Retinal pigment epithelial cell (primary cell): ENCODE results near the gene CD2AP.

Experiments used
- DNase-seq: peaks from one replicate; pipeline ENCODE4 v3.0.0-alpha.2; 2010; ENCODE audit warnings: low read depth
- H3K4me3 ChIP-seq: 2 replicates; pipeline ENCODE4 v1.5.1; 2011; ENCODE audit warnings: mild to moderate bottlenecking, low read length, control low read depth, moderate library complexity
- TF ChIP-seq, protein P1 (sequence below): conservative IDR thresholded peaks from 2 replicates; pipeline ENCODE4 v1.5.1; 2011; ENCODE audit warnings: low read depth, low read length, control low read depth, inconsistent platforms

CD2AP gene

DNA sequence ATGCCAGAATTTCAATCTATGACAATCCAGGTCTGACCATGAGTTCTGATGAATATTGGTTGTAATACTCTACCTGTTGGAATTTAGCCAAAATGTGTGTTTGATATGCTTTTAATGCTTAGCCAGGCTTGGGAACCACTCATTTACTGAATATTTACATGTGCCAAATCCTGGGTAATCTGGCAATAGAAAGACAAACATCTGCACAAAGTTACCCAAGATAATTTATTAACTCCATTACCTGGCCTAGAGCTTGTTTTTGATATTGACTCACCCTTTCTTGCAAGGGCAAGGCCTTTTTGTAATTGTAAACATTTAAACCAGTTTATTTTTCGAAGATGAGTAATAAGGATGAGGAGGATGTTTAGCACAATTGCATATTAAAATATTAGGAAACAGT, 13.5 kb upstream of the CD2AP start:
- TF ChIP-seq, protein P1, sequence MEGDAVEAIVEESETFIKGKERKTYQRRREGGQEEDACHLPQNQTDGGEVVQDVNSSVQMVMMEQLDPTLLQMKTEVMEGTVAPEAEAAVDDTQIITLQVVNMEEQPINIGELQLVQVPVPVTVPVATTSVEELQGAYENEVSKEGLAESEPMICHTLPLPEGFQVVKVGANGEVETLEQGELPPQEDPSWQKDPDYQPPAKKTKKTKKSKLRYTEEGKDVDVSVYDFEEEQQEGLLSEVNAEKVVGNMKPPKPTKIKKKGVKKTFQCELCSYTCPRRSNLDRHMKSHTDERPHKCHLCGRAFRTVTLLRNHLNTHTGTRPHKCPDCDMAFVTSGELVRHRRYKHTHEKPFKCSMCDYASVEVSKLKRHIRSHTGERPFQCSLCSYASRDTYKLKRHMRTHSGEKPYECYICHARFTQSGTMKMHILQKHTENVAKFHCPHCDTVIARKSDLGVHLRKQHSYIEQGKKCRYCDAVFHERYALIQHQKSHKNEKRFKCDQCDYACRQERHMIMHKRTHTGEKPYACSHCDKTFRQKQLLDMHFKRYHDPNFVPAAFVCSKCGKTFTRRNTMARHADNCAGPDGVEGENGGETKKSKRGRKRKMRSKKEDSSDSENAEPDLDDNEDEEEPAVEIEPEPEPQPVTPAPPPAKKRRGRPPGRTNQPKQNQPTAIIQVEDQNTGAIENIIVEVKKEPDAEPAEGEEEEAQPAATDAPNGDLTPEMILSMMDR: no peak
- DNase-seq: no peak
- H3K4me3 ChIP-seq: no peak overlapping the region

DNA sequence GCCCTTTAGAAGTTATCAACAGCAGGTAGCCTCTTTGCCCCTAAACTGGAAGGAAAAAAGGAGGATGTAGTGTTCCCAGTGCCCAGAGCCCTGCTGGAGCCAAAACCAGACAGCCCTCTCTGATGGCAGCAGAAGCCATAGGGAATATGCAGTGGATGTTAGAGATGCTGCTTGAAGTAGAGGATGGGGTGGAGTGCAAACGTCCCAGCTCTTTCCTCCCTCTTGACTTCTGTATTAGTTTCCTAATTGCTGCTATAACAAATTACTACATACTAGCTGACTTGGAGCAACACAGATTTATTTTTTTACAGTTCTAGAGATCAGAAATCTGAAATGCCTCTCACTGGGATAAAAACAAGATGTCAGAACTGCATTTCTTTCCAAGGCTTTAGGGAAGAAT, 12.5 kb upstream of the CD2AP start:
- TF ChIP-seq, protein P1: no peak
- no peak for DNase-seq
- H3K4me3 ChIP-seq: no peak overlapping the region

DNA sequence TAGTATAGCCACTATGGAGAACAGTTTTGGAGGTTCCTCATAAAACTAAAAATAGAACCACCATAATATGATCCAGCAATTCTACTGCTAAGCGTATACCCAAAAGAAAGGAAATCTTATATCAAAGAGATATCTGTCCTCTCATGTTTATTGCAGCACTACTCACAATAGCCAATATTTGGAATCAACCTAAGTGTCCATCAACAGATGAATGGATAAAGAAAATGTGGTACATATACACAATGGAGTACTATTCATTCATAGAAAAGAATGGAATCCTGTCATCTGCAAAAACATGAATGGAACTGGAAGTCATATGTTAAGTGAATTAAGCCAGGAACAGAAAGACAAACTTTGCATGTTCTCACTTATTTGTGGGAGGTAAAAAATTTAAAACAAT, 5.7 kb upstream of the CD2AP start:
- H3K4me3 ChIP-seq: no peak overlapping the region
- DNase-seq: no peak
- TF ChIP-seq, protein P1: no peak

DNA sequence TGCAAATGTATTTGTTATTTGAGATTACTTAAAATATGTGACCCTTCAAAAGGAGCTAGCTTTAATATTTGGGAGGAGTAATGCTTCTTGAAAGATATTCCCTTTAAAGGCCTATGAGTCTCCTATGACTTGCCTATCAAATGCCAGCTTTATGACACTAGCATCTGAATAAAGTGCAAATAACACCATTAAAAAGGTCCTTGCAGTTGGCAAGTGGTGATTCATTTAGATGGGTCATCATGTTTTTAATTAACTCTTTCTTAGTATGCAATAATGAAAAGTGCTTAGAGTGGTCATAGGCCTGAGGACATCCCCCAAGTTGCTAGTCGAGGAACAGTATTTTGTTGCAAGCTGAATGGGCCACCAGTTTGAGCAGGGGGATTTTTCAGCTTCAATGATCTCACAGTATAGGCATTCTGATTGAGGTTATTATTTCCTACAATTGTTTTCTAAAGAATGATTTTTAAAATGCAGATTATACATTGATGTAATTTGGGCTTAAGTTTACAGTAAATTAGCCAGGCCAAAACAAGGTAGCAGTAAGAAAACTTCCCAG, 3.7 kb upstream of the CD2AP start:
- TF ChIP-seq, protein P1: no peak
- DNase-seq: no peak

DNA sequence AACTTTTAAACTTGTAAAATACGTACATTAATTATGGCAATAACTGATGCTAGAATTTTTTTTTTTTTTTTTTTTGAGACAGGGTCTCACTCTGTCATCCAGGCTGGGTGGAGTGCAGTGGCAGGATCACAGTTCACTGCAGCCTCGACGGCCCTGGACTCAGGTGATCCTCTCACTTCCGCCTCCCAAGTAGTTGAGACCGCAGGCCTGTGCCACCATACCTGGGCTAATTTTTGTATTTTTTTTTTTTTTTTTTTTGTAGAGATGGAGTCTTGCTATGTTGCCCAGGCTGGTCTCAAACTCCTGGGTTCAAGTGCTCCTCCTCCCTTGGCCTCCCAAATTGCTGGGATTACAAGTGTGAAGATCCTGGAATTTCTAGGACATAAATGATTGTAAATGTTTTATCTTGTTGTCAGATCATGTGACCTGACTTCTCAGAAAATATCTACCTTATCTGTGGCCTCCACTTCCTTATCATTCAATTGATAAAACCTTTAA, 2.2 kb upstream of the CD2AP start:
- no peak for DNase-seq
- H3K4me3 ChIP-seq: no peak overlapping the region

More for the DNA sequence above, 3.7 kb upstream of the CD2AP start:
- H3K4me3 ChIP-seq: no peak overlapping the region

DNA sequence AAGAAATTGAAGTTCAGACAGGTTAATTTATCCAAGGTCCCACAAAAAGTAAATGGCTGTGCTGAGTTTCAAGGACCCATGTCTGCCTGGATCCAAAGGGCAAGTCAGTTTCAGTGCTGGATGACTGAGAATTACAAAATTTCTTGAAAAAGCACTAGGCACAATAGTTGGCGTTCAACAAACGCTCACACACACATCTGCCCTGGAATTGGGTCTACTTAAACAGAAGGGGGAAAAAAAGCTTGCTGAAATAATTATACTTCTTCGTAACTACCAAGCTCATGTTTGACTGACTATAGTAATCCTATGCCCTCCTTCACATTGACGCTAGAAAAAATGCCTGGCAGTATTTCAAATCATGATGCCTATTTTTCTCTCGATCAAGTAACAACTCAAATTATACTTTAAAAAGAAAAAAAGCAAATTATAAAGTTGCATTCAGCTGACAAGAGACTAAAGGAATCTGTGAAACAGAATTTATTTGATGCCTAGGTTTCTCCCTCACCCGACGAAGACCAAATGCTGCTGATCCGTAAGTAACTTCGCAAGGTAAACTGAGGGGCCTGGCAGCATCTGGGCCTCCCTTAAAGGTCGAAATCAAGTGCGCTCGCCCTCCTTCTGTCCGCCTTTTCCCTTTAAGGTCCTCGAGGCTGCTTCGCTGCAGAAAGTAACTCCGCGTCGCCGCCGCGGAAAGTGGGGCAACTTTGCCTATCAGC, 650 bp upstream of the CD2AP start:
- no peak for DNase-seq
- peak overlapping the region; percentile 92 for H3K4me3 ChIP-seq
- TF ChIP-seq, protein P1: no peak

More for the DNA sequence above, 2.2 kb upstream of the CD2AP start:
- TF ChIP-seq, protein P1: no peak
